Measurements from ENCODE around the gene SEPTIN10. TPM values are rescaled to one million over a fixed set of nuclear protein-coding genes. Genes with fewer than 3 reads are reported as not detected.

SEPTIN10 gene
- total and polyA plus RNA-seq, 7 donors = 36.1 to 178 (median 122) TPM

GRCh38 chr2:109533823-109534222 is 79.9 kb downstream of the SEPTIN10 start:
- no peak overlapping the region for H3K27ac ChIP-seq
- no peaks in the 10 kb centered on the region for H3K9me3 ChIP-seq
- intact Hi-C loops (cut with DNase I) = no loop called here
- no peak for TF ChIP-seq CTCF (IDR thresholded peaks at IDR 0.05)
- TF ChIP-seq POLR2A (IDR thresholded peaks at IDR 0.05) = no peak
- TF ChIP-seq POLR2AphosphoS5 (IDR thresholded peaks at IDR 0.05) = no peak
- TF ChIP-seq EP300 (IDR thresholded peaks at IDR 0.05) = no peak
- H3K4me3 ChIP-seq = no peak overlapping the region
- H3K36me3 ChIP-seq = no peaks in the 10 kb centered on the region
- no peaks in the 10 kb centered on the region for H3K27me3 ChIP-seq
- DNase-seq = no peak
- 80 to 85% methylated on average over 7 of the region's 7 CpGs for WGBS, 2 donors
- H3K4me1 ChIP-seq = peaks cover 0 to 4% (median 0%) of the 10 kb centered on the region in 4 donors

- Histone ChIP-seq H3K36me3 (no peaks in the 10 kb centered on the region), H3K27me3 (no peaks in the 10 kb centered on the region), H3K4me3 (no peak overlapping the region), H3K9me3 (no peaks in the 10 kb centered on the region), H3K27ac (no peak overlapping the region), H3K4me1 (peaks cover 0 to 4% (median 0%) of the 10 kb centered on the region in 4 donors)
- WGBS, 2 donors = 87 to 93% methylated on average over 5 of the region's 5 CpGs
- DNase-seq = no peak
- intact Hi-C loops (cut with DNase I) = no loop called here
- TF ChIP-seq CTCF (IDR thresholded peaks at IDR 0.05) = no peak
- TF ChIP-seq POLR2A (IDR thresholded peaks at IDR 0.05) = no peak
- TF ChIP-seq POLR2AphosphoS5 (IDR thresholded peaks at IDR 0.05) = no peak
- TF ChIP-seq EP300 (IDR thresholded peaks at IDR 0.05) = no peak
Measured at GRCh38 chr2:109532728-109533076, 81.1 kb downstream of the SEPTIN10 start.

- Histone ChIP-seq H3K4me3 (no peak overlapping the region), H3K9me3 (no peaks in the 10 kb centered on the region), H3K36me3 (no peaks in the 10 kb centered on the region), H3K4me1 (peaks cover 0 to 4% (median 0%) of the 10 kb centered on the region in 4 donors), H3K27me3 (no peaks in the 10 kb centered on the region), H3K27ac (no peak overlapping the region)
- DNase-seq = no peak
- 87 to 90% methylated on average over 10 of the region's 10 CpGs for WGBS, 2 donors
- TF ChIP-seq EP300 (IDR thresholded peaks at IDR 0.05) = no peak
- TF ChIP-seq CTCF (IDR thresholded peaks at IDR 0.05) = no peak
- no peak for TF ChIP-seq POLR2A (IDR thresholded peaks at IDR 0.05)
- TF ChIP-seq POLR2AphosphoS5 (IDR thresholded peaks at IDR 0.05) = no peak
- intact Hi-C loops (cut with DNase I) = no loop called here
Measured at GRCh38 chr2:109531896-109532727, 81.7 kb downstream of the SEPTIN10 start.

- intact Hi-C loops (cut with DNase I) = no loop called here
- peaks cover 0 to 4% (median 0%) of the 10 kb centered on the region in 4 donors for H3K4me1 ChIP-seq
- H3K27ac ChIP-seq = no peak overlapping the region
- no peaks in the 10 kb centered on the region for H3K36me3 ChIP-seq
- WGBS, 2 donors = 80 to 86% methylated on average over 5 of the region's 5 CpGs
- H3K27me3 ChIP-seq = no peaks in the 10 kb centered on the region
- no peak for TF ChIP-seq CTCF (IDR thresholded peaks at IDR 0.05)
- TF ChIP-seq EP300 (IDR thresholded peaks at IDR 0.05) = no peak
- TF ChIP-seq POLR2AphosphoS5 (IDR thresholded peaks at IDR 0.05) = no peak
- TF ChIP-seq POLR2A (IDR thresholded peaks at IDR 0.05) = no peak
- H3K4me3 ChIP-seq = no peak overlapping the region
- DNase-seq = no peak
- H3K9me3 ChIP-seq = no peaks in the 10 kb centered on the region
Measured at GRCh38 chr2:109531221-109531620, 82.5 kb downstream of the SEPTIN10 start.

Data from sigmoid colon (tissue), 7 donors.